OCI-LY7 (cell line): ENCODE measurements around the gene METTL22. TPM values are rescaled to one million over a fixed set of nuclear protein-coding genes. Genes with fewer than 3 reads are reported as not detected.

Experiments used
- BruUV-seq: library from RNA; stranded (reverse); fragments of 400-500 nt; replicated peaks from 2 replicates; lab custom pipeline; 2021; lab: Mats Ljungman, UMichigan
- CTCF ChIA-PET: fragments of 300-600 bp; sonication (Branson Sonifier 250); formaldehyde crosslinking; loops from one replicate; lab custom pipeline; 2022; ENCODE audit warnings: antibody characterized with exemption; ENCODE audit not compliant: unreplicated experiment; lab: Charles Lee
- POLR2A ChIA-PET: fragments of 300-600 bp; sonication (Branson Sonifier 250); formaldehyde crosslinking; loops from one replicate; lab custom pipeline; 2022; ENCODE audit warnings: antibody characterized with exemption; lab: Charles Lee
- DNase-seq: peaks from one replicate; pipeline ENCODE4 v3.0.0-alpha.2; 2015; ENCODE audit warnings: low spot score
- H2AFZ ChIP-seq: fragments of 200-600 bp; sonication (generic), shearing (Covaris generic); 2 replicates; pipeline ENCODE4 v1.6.1; 2014; ENCODE audit warnings: mild to moderate bottlenecking, antibody characterized with exemption, low read length, moderate library complexity
- H3K27ac ChIP-seq: fragments of 200-600 bp; sonication (generic); 2 replicates; pipeline ENCODE4 v1.5.1; 2014; ENCODE audit warnings: mixed run types, low read depth, mild to moderate bottlenecking, moderate library complexity, low read length, inconsistent platforms; ENCODE audit not compliant: poor library complexity, severe bottlenecking
- H3K36me3 ChIP-seq: fragments of 200-600 bp; sonication (generic); 2 replicates; pipeline ENCODE4 v1.6.1; 2014; ENCODE audit warnings: mild to moderate bottlenecking, antibody characterized with exemption, low read length, moderate library complexity, mixed read lengths; ENCODE audit not compliant: insufficient read depth
- H3K4me1 ChIP-seq: fragments of 200-600 bp; sonication (generic); 2 replicates; pipeline ENCODE4 v1.5.1; 2014; ENCODE audit warnings: mild to moderate bottlenecking, low read length; ENCODE audit not compliant: insufficient read depth, poor library complexity, severe bottlenecking
- H3K4me2 ChIP-seq: fragments of 200-600 bp; sonication (generic); 2 replicates; pipeline ENCODE4 v1.6.1; 2014; ENCODE audit warnings: mild to moderate bottlenecking, low read length
- H3K4me3 ChIP-seq: fragments of 200-600 bp; sonication (generic); 2 replicates; pipeline ENCODE4 v1.5.1; 2014; ENCODE audit warnings: mild to moderate bottlenecking, low read depth, low read length; ENCODE audit not compliant: poor library complexity, severe bottlenecking
- H3K79me2 ChIP-seq: fragments of 200-600 bp; sonication (generic); 2 replicates; pipeline ENCODE4 v1.6.1; 2016; ENCODE audit warnings: low read depth, mild to moderate bottlenecking, low read length, moderate library complexity, mixed read lengths; ENCODE audit not compliant: insufficient read depth
- H3K9me2 ChIP-seq: fragments of 200-600 bp; sonication (generic); 2 replicates; pipeline ENCODE4 v1.6.1; 2016; ENCODE audit warnings: mild to moderate bottlenecking, low read length, mixed read lengths; ENCODE audit not compliant: insufficient read depth
- H3K9me3 ChIP-seq: fragments of 200-600 bp; sonication (generic); 2 replicates; pipeline ENCODE4 v1.6.1; 2014; ENCODE audit warnings: mild to moderate bottlenecking, mixed run types, low read length, mixed read lengths
- H4K20me1 ChIP-seq: fragments of 200-600 bp; sonication (generic); 2 replicates; pipeline ENCODE4 v1.6.1; 2014; ENCODE audit warnings: mild to moderate bottlenecking, antibody characterized with exemption, low read length, moderate library complexity, mixed read lengths; ENCODE audit not compliant: insufficient read depth
- CTCF ChIP-seq: fragments of 200-600 bp; sonication (generic); conservative IDR thresholded peaks from 2 replicates; pipeline ENCODE4 v1.5.1; 2014; ENCODE audit warnings: mild to moderate bottlenecking, antibody characterized with exemption, low read length, moderate library complexity, mixed read lengths
- EZH2phosphoT487 ChIP-seq: fragments of 200-600 bp; sonication (generic); IDR thresholded peaks from 2 replicates; pipeline ENCODE4 v1.6.1; 2018; ENCODE audit warnings: low read depth, borderline replicate concordance, mild to moderate bottlenecking, mixed run types, antibody characterized with exemption, low read length, moderate library complexity, mixed read lengths
- intact Hi-C: fragments of 100-400 bp; cut with micrococcal nuclease; formaldehyde crosslinking; loops from one replicate; pipeline ENCODE4 v1.10.0; 2022; ENCODE audit not compliant: unreplicated experiment
- total RNA-seq, 2 experiments: library from RNA; depleted of rRNA in 1 of 2; stranded (reverse); fragments of >200 nt in 1 of 2; shearing (Covaris generic) in 1 of 2; gene quantifications; 2 replicates each; pipeline ENCODE4 v1.2.3, GENCODE V29; 2014 to 2022

METTL22 gene
- total RNA-seq, 2 experiments from 2014 or later = 22.4 to 55.0 TPM

GRCh38 chr16:8678068-8678927 is 56.8 kb downstream of the METTL22 start:
- DNase-seq = no peak
- Histone ChIP-seq H3K4me3 (no peak overlapping the region), H3K4me2 (no peak overlapping the region), H4K20me1 (no peaks in the 10 kb centered on the region), H3K36me3 (no peaks in the 10 kb centered on the region), H2AFZ (no peak overlapping the region), H3K79me2 (no peaks in the 10 kb centered on the region), H3K9me3 (no peaks in the 10 kb centered on the region), H3K9me2 (no peaks in the 10 kb centered on the region), H3K4me1 (peaks cover 8% of the 10 kb centered on the region), H3K27ac (no peak overlapping the region)
- BruUV-seq = no TSS peak
- CTCF ChIA-PET = no interaction called here
- TF ChIP-seq CTCF (no peak), EZH2phosphoT487 (no peak)
- intact Hi-C loops = no loop called here
- POLR2A ChIA-PET = interaction anchor here (0.8 kb wide), 1 partner anchor 48 kb away, joined by 3 read pairs; no protein-coding TSS in a partner anchor

GRCh38 chr16:8679151-8679550 is 57.7 kb downstream of the METTL22 start:
- CTCF ChIA-PET = no interaction called here
- H4K20me1 ChIP-seq = no peaks in the 10 kb centered on the region
- POLR2A ChIA-PET = interaction anchor here (0.6 to 0.8 kb wide), 2 partner anchors 18 to 47 kb away, joined by 3 read pairs; no protein-coding TSS in a partner anchor

More at GRCh38 chr16:8679151-8679550, 57.7 kb downstream of the METTL22 start:
- Histone ChIP-seq H3K4me1 (peaks cover 8% of the 10 kb centered on the region), H3K27ac (no peak overlapping the region), H3K79me2 (no peaks in the 10 kb centered on the region), H3K36me3 (no peaks in the 10 kb centered on the region), H3K4me2 (no peak overlapping the region), H3K9me3 (no peaks in the 10 kb centered on the region), H3K4me3 (no peak overlapping the region), H2AFZ (no peak overlapping the region), H3K9me2 (no peaks in the 10 kb centered on the region)
- BruUV-seq = no TSS peak
- no peak for DNase-seq
- intact Hi-C loops = no loop called here
- TF ChIP-seq CTCF (no peak), EZH2phosphoT487 (no peak)
